NT2/D1 (cell line): Measurements from ENCODE around the gene SLC27A3.

Experiments used
- DNase-seq: peaks from one replicate; pipeline ENCODE4 v3.0.0-alpha.2; 2011; ENCODE audit warnings: low read depth, low spot score
- H3K27me3 ChIP-seq: 2 replicates; pipeline ENCODE4 v1.6.0; 2011; ENCODE audit warnings: mild to moderate bottlenecking; ENCODE audit not compliant: insufficient read length, insufficient read depth
- H3K36me3 ChIP-seq: 2 replicates; pipeline ENCODE4 v1.6.1; 2011; ENCODE audit warnings: mild to moderate bottlenecking, low read length, mixed read lengths; ENCODE audit not compliant: insufficient read depth, insufficient read length
- H3K4me1 ChIP-seq: 2 replicates; pipeline ENCODE4 v1.5.1; 2011; ENCODE audit not compliant: insufficient read depth, insufficient read length
- H3K4me3 ChIP-seq: 2 replicates; pipeline ENCODE4 v1.5.1; 2011; ENCODE audit warnings: low read depth; ENCODE audit not compliant: insufficient read length
- H3K9ac ChIP-seq: 2 replicates; pipeline ENCODE4 v1.6.0; 2011; ENCODE audit warnings: low read depth; ENCODE audit not compliant: insufficient read length
- H3K9me3 ChIP-seq: 2 replicates; pipeline ENCODE4 v1.5.1; 2011; ENCODE audit warnings: mild to moderate bottlenecking, low read length; ENCODE audit not compliant: insufficient read depth
- SUZ12 ChIP-seq: IDR thresholded peaks from 2 replicates; pipeline ENCODE4 v1.6.1; 2011; ENCODE audit not compliant: insufficient read length, insufficient read depth; ENCODE audit errors: extremely low read depth
- YY1 ChIP-seq: IDR thresholded peaks from 2 replicates; pipeline ENCODE4 v1.6.1; 2011; ENCODE audit not compliant: insufficient read length, insufficient read depth
- ZNF274 ChIP-seq: IDR thresholded peaks from 2 replicates; pipeline ENCODE4 v1.6.1; 2011; ENCODE audit warnings: mild to moderate bottlenecking, low read depth, low read length

The SLC27A3 gene

GRCh38 chr1:153749408-153750005 is 25.7 kb upstream of the SLC27A3 start:
- TF ChIP-seq SUZ12 (no peak), ZNF274 (no peak), YY1 (no peak)
- Histone ChIP-seq H3K4me1 (peaks cover 12% of the 10 kb centered on the region), H3K9me3 (no peaks in the 10 kb centered on the region), H3K9ac (no peak overlapping the region), H3K4me3 (no peak overlapping the region), H3K36me3 (peaks cover 75% of the 10 kb centered on the region), H3K27me3 (no peaks in the 10 kb centered on the region)
- peak; percentile 75 for DNase-seq

- TF ChIP-seq YY1 (no peak), ZNF274 (no peak), SUZ12 (no peak)
- H3K9ac ChIP-seq = no peak overlapping the region
- H3K36me3 ChIP-seq = peaks cover 80% of the 10 kb centered on the region
These were observed 24.9 kb upstream of the SLC27A3 start for GRCh38 chr1:153750026-153750995.

GRCh38 chr1:153752072-153752471 is 23.1 kb upstream of the SLC27A3 start:
- H3K36me3 ChIP-seq = peaks cover 90% of the 10 kb centered on the region
- H3K27me3 ChIP-seq = no peaks in the 10 kb centered on the region
- H3K9me3 ChIP-seq = no peaks in the 10 kb centered on the region
- H3K4me3 ChIP-seq = no peak overlapping the region
- H3K4me1 ChIP-seq = peaks cover 3% of the 10 kb centered on the region
- H3K9ac ChIP-seq = no peak overlapping the region
- no peak for DNase-seq
- TF ChIP-seq SUZ12 (no peak), ZNF274 (no peak), YY1 (no peak)

More at GRCh38 chr1:153750026-153750995, 24.9 kb upstream of the SLC27A3 start:
- Histone ChIP-seq H3K9me3 (no peaks in the 10 kb centered on the region), H3K4me3 (no peak overlapping the region), H3K4me1 (peaks cover 11% of the 10 kb centered on the region), H3K27me3 (no peaks in the 10 kb centered on the region)
- no peak for DNase-seq

GRCh38 chr1:153752571-153753195 is 22.5 kb upstream of the SLC27A3 start:
- TF ChIP-seq YY1 (no peak), SUZ12 (no peak), ZNF274 (no peak)
- H3K27me3 ChIP-seq = no peaks in the 10 kb centered on the region
- no peak overlapping the region for H3K4me3 ChIP-seq
- H3K36me3 ChIP-seq = peaks cover 90% of the 10 kb centered on the region
- peaks cover 6% of the 10 kb centered on the region for H3K4me1 ChIP-seq
- H3K9me3 ChIP-seq = no peaks in the 10 kb centered on the region
- no peak overlapping the region for H3K9ac ChIP-seq
- DNase-seq = no peak

- DNase-seq = no peak
- Histone ChIP-seq H3K4me1 (peaks cover 4% of the 10 kb centered on the region), H3K9me3 (no peaks in the 10 kb centered on the region), H3K36me3 (peaks cover 86% of the 10 kb centered on the region), H3K4me3 (no peak overlapping the region), H3K27me3 (no peaks in the 10 kb centered on the region), H3K9ac (no peak overlapping the region)
- TF ChIP-seq SUZ12 (no peak), ZNF274 (no peak), YY1 (no peak)
These were observed 20.9 kb upstream of the SLC27A3 start for GRCh38 chr1:153754266-153754665.

GRCh38 chr1:153760440-153760839 is 14.8 kb upstream of the SLC27A3 start:
- no peaks in the 10 kb centered on the region for H3K27me3 ChIP-seq
- TF ChIP-seq SUZ12 (no peak), ZNF274 (no peak), YY1 (no peak)
- H3K36me3 ChIP-seq = peaks cover 89% of the 10 kb centered on the region

More at GRCh38 chr1:153760440-153760839, 14.8 kb upstream of the SLC27A3 start:
- Histone ChIP-seq H3K9me3 (no peaks in the 10 kb centered on the region), H3K9ac (no peak overlapping the region), H3K4me1 (peaks cover 3% of the 10 kb centered on the region), H3K4me3 (no peak overlapping the region)
- no peak for DNase-seq
